CD4-positive, alpha-beta memory T cell (primary cell): ENCODE measurements around the gene VRK2. TPM values are rescaled to one million over a fixed set of nuclear protein-coding genes. Genes with fewer than 3 reads are reported as not detected.

Source experiments
- CTCF ChIA-PET: fragments of 350-600 bp; sonication (Branson Sonifier 250); formaldehyde crosslinking; loops from one replicate; lab custom pipeline; 2021; ENCODE audit warnings: inconsistent platforms; ENCODE audit not compliant: partially characterized antibody; lab: Charles Lee
- POLR2A ChIA-PET: fragments of 350-600 bp; sonication (Branson Sonifier 250); formaldehyde crosslinking; loops from one replicate; lab custom pipeline; 2021; ENCODE audit not compliant: partially characterized antibody; lab: Charles Lee
- DNase-seq, 5 donors: peaks; one replicate each; pipeline versions ENCODE4 v3.0.0 to v3.0.0-alpha.2; 2020 to 2022; ENCODE audit warnings: mixed read lengths in 1 of 5
- H3K27ac ChIP-seq: one replicate; pipeline ENCODE4 v1.7.0; 2013; ENCODE audit warnings: low read depth, low read length
- H3K27me3 ChIP-seq: 2 replicates; pipeline ENCODE4 v1.7.0; 2013; ENCODE audit warnings: mild to moderate bottlenecking, low read length, moderate library complexity; ENCODE audit not compliant: insufficient read depth
- H3K36me3 ChIP-seq: 2 replicates; pipeline ENCODE4 v1.7.0; 2013; ENCODE audit warnings: mild to moderate bottlenecking, low read length, moderate library complexity; ENCODE audit not compliant: insufficient read depth
- H3K4me1 ChIP-seq: 2 replicates; pipeline ENCODE4 v1.7.0; 2013; ENCODE audit warnings: mild to moderate bottlenecking, low read length, moderate library complexity; ENCODE audit not compliant: insufficient read depth
- H3K4me3 ChIP-seq, 2 donors: one replicate each; pipeline ENCODE4 v1.7.0; 2013; ENCODE audit warnings: low read length in 2 of 2, mild to moderate bottlenecking in 1 of 2
- H3K9me3 ChIP-seq, 2 donors: one replicate each; pipeline ENCODE4 v1.7.0; 2013; ENCODE audit warnings: low read length in 2 of 2, control low read depth in 1 of 2; ENCODE audit not compliant: control insufficient read depth in 1 of 2
- H3K27ac Mint-ChIP-seq, 7 donors: one replicate each; pipeline ENCODE4 v1.8.0; 2020 to 2021; ENCODE audit warnings: mixed read lengths in 7 of 7, mild to moderate bottlenecking in 6 of 7, inconsistent platforms in 3 of 7, moderate library complexity in 3 of 7
- H3K27me3 Mint-ChIP-seq, 2 donors: one replicate each; pipeline ENCODE4 v1.8.0; 2020 to 2021; ENCODE audit warnings: mixed read lengths in 2 of 2
- H3K36me3 Mint-ChIP-seq, 2 donors: one replicate each; pipeline ENCODE4 v1.8.0; 2020 to 2021; ENCODE audit warnings: mixed read lengths in 2 of 2, inconsistent platforms in 1 of 2, mild to moderate bottlenecking in 1 of 2
- H3K4me1 Mint-ChIP-seq, 4 donors: one replicate each; pipeline ENCODE4 v1.8.0; 2020 to 2021; ENCODE audit warnings: mixed read lengths in 4 of 4, mild to moderate bottlenecking in 1 of 4
- H3K4me3 Mint-ChIP-seq, 8 donors: one replicate each; pipeline ENCODE4 v1.8.0; 2020 to 2021; ENCODE audit warnings: mixed read lengths in 8 of 8, mild to moderate bottlenecking in 7 of 8, moderate library complexity in 6 of 8, inconsistent platforms in 3 of 8
- H3K9me3 Mint-ChIP-seq, 8 donors: one replicate each; pipeline ENCODE4 v1.8.0; 2020 to 2021; ENCODE audit warnings: mixed read lengths in 8 of 8, mild to moderate bottlenecking in 5 of 8, inconsistent platforms in 3 of 8, moderate library complexity in 1 of 8
- intact Hi-C: fragments of 100-400 bp; cut with micrococcal nuclease; formaldehyde crosslinking; loops from one replicate; pipeline ENCODE4 v1.15.1; 2023
- polyA plus RNA-seq, 2 donors: library from polyadenylated mRNA; unstranded; fragments of 300-500 nt; fragmentation: Illumina TruSeq; gene quantifications; one replicate each; pipeline ENCODE4 v1.2.3, GENCODE V29; 2021
- total RNA-seq, 2 experiments: library from RNA; stranded (reverse); gene quantifications; one replicate each; pipeline ENCODE4 v1.2.3, GENCODE V29; 2021

VRK2 gene
- total and polyA plus RNA-seq, 4 experiments from 2014 or later = 15.5 to 21.4 (median 18.7) TPM

DNA sequence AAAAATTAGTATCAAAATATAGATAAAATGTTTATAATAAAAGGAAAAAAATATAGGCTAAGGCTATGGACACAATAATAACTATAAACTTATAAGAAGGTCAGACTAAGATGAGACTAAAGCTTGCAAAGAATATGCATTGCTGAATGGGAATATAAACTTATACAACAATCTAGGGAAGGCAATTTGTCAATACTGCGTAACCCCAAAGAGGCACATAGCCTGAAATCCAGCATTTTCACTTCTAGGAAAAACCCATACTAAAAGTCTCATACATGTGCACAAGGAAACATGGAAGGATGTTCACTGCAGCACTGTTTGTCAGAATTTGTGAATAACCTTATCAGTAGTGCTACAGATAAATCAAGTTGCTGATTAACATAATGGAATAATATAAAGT, 149.1 kb downstream of the VRK2 start:
- DNase-seq = no peak
- CTCF ChIA-PET = no interaction called here
- H3K9me3 Mint-ChIP-seq = no peaks in the 10 kb centered on the region
- H3K4me1 Mint-ChIP-seq = no peaks in the 10 kb centered on the region
- H3K36me3 Mint-ChIP-seq = peaks cover 0 to 2% of the 10 kb centered on the region in 2 donors
- Histone ChIP-seq H3K36me3 (no peaks in the 10 kb centered on the region), H3K27me3 (no peaks in the 10 kb centered on the region), H3K9me3 (no peaks in the 10 kb centered on the region), H3K4me1 (no peaks in the 10 kb centered on the region), H3K4me3 (no peak overlapping the region), H3K27ac (no peak overlapping the region)
- intact Hi-C loops = no loop called here
- no peaks in the 10 kb centered on the region for H3K27me3 Mint-ChIP-seq
- no peak overlapping the region for H3K27ac Mint-ChIP-seq
- H3K4me3 Mint-ChIP-seq = no peak overlapping the region
- POLR2A ChIA-PET = no interaction called here

DNA sequence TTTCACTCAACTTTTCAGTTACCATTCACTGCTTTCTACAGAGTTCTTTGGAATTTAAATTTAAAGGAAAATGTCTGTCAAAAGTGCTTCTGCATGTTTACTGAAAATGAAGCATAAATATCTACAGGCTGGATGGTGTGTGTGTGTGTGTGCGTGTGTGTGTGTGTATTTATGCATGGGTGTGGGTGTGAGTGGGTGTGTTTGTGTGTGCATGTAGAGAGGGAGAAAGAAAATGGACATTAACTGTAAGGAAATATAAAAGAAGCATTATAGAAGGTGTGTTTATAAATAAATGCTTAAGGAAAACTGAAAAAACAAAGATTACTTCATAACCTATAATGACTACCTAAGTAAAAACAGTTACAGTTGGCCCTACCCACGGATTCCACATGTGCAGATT, 151.3 kb downstream of the VRK2 start:
- Mint-ChIP-seq H3K4me1 (no peaks in the 10 kb centered on the region), H3K9me3 (no peaks in the 10 kb centered on the region), H3K36me3 (peaks cover 0 to 2% of the 10 kb centered on the region in 2 donors), H3K27ac (no peak overlapping the region), H3K27me3 (no peaks in the 10 kb centered on the region), H3K4me3 (no peak overlapping the region)
- Histone ChIP-seq H3K27ac (no peak overlapping the region), H3K36me3 (no peaks in the 10 kb centered on the region), H3K9me3 (no peaks in the 10 kb centered on the region), H3K4me1 (no peaks in the 10 kb centered on the region), H3K4me3 (no peak overlapping the region), H3K27me3 (no peaks in the 10 kb centered on the region)
- ChIA-PET POLR2A (no interaction called here), CTCF (no interaction called here)
- intact Hi-C loops = no loop called here
- DNase-seq = no peak

DNA sequence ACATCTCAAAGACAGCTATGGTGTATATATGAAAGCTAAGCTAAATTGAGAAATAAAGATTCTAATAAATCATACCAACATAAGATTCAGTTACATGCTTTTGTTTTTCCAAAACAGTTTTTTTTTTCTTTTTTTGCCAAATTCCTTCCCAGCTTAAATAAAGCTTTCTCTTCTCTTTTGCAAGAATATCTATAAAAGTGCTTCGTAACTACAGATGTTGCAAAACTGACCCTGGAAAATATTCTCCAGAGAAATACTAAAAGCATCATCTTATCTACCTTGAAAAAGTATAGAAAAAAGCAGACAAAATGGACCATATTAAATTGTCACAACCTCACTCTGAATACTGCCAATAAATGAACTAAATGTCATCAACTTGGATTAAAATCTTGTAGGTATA, 155.8 kb downstream of the VRK2 start:
- Histone ChIP-seq H3K27ac (no peak overlapping the region), H3K36me3 (no peaks in the 10 kb centered on the region), H3K4me3 (no peak overlapping the region), H3K4me1 (no peaks in the 10 kb centered on the region), H3K27me3 (no peaks in the 10 kb centered on the region), H3K9me3 (no peaks in the 10 kb centered on the region)
- peaks cover 0 to 5% of the 10 kb centered on the region in 2 donors for H3K36me3 Mint-ChIP-seq
- intact Hi-C loops = no loop called here
- H3K4me3 Mint-ChIP-seq = no peak overlapping the region
- no peaks in the 10 kb centered on the region for H3K4me1 Mint-ChIP-seq
- no peaks in the 10 kb centered on the region for H3K9me3 Mint-ChIP-seq
- ChIA-PET CTCF (interaction anchor here (0.7 kb wide), 1 partner anchor 11 kb away, joined by 3 read pairs; no protein-coding TSS in a partner anchor), POLR2A (no interaction called here)
- no peak overlapping the region for H3K27ac Mint-ChIP-seq
- DNase-seq = no peak
- no peaks in the 10 kb centered on the region for H3K27me3 Mint-ChIP-seq

DNA sequence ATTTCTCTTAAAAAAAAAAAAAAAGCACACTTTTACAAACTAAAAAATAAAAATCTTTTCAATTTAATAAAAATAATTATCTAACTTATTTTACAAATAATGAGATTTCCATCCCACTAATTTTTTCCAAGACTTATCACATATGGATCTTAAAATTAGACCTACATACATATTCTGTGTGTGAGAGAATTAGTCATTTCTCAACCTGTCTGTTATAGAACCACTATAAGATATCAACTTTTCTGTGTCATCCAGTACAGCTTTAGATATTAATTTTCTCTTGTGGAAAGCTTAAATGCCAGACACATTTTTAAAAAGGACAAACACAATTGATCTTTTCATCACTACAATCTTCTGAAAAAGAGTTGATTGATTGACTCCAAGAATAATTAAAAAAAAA, 156.4 kb downstream of the VRK2 start:
- CTCF ChIA-PET = interaction anchor here (0.7 kb wide), 1 partner anchor 10 kb away, joined by 3 read pairs; no protein-coding TSS in a partner anchor
- H3K27ac Mint-ChIP-seq = no peak overlapping the region
- DNase-seq = no peak
- H3K36me3 Mint-ChIP-seq = peaks cover 0 to 5% of the 10 kb centered on the region in 2 donors
- Histone ChIP-seq H3K9me3 (no peaks in the 10 kb centered on the region), H3K27ac (no peak overlapping the region), H3K27me3 (no peaks in the 10 kb centered on the region), H3K4me3 (no peak overlapping the region), H3K36me3 (no peaks in the 10 kb centered on the region), H3K4me1 (no peaks in the 10 kb centered on the region)
- H3K4me1 Mint-ChIP-seq = no peaks in the 10 kb centered on the region
- no peaks in the 10 kb centered on the region for H3K9me3 Mint-ChIP-seq
- intact Hi-C loops = no loop called here
- H3K4me3 Mint-ChIP-seq = no peak overlapping the region
- POLR2A ChIA-PET = no interaction called here
- H3K27me3 Mint-ChIP-seq = no peaks in the 10 kb centered on the region

DNA sequence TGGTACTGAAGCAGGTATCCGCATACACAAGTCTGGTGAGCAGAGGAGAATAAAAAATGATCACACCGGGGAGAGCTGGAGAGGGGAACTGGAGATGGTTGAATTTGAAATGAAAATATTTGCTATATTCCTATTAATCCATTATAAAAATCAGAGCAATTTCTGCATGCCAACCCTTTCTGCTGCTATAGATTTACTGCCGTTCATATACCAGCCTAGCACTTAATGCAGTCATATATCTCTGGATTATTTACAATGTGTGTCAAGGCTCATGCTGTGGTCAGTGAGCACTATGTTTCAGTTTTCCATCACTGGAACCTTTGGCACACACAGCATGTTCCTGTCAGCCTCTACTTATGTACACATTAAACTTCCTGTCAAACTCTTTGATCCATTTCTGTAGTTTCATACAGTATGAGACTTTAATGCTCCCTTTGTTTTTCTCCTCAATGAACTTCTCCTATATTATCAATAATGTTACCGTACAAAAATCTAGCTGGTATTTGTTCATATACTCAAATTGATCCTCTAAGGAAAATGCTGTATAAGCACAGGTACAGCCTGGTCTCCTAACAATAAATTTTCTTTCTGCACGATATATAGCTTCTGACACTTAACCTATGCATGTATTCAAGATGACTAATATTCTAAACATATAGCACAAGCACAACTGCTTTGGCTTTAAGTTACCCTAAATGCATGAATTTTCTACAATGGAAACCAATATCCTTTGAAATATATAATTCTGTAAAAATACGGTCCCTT, 157.8 kb downstream of the VRK2 start:
- H3K4me1 Mint-ChIP-seq = no peaks in the 10 kb centered on the region
- H3K27ac Mint-ChIP-seq = no peak overlapping the region
- Histone ChIP-seq H3K9me3 (no peaks in the 10 kb centered on the region), H3K36me3 (no peaks in the 10 kb centered on the region), H3K4me3 (no peak overlapping the region), H3K27me3 (no peaks in the 10 kb centered on the region), H3K4me1 (no peaks in the 10 kb centered on the region), H3K27ac (no peak overlapping the region)
- CTCF ChIA-PET = no interaction called here
- intact Hi-C loops = no loop called here
- H3K36me3 Mint-ChIP-seq = peaks cover 0 to 5% of the 10 kb centered on the region in 2 donors
- peaks cover 0 to under 1% (median 0%) of the 10 kb centered on the region in 8 donors for H3K9me3 Mint-ChIP-seq
- no peak overlapping the region for H3K4me3 Mint-ChIP-seq
- no peak for DNase-seq
- no peaks in the 10 kb centered on the region for H3K27me3 Mint-ChIP-seq
- POLR2A ChIA-PET = no interaction called here

DNA sequence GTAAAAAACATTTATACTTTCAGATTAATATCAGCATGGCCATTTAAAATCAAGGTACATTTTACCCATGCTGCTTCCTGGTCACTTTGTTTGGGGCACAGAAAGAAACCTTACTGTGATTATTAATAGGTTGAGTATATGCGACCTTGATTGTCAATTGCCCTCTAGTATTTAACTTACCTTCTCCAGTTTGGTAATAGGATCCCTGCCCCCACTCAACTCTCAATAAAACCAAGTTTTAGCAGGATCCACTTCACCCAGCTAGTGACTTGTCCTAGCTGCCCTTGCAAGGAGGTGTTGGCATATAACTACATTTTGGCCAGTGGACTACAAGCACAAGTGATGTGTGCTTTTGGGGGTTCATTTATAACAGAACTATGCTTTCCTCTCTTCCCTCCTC, 160.2 kb downstream of the VRK2 start:
- Mint-ChIP-seq H3K4me1 (no peaks in the 10 kb centered on the region), H3K27me3 (no peaks in the 10 kb centered on the region), H3K36me3 (peaks cover 9 to 26% of the 10 kb centered on the region in 2 donors), H3K4me3 (no peak overlapping the region), H3K27ac (no peak overlapping the region), H3K9me3 (peaks cover 2 to 18% (median 9%) of the 10 kb centered on the region in 8 donors)
- no peaks in the 10 kb centered on the region for H3K36me3 ChIP-seq
- POLR2A ChIA-PET = no interaction called here
- H3K4me3 ChIP-seq = no peak overlapping the region
- no peaks in the 10 kb centered on the region for H3K4me1 ChIP-seq
- no peaks in the 10 kb centered on the region for H3K9me3 ChIP-seq
- CTCF ChIA-PET = no interaction called here
- DNase-seq = no peak
- intact Hi-C loops = no loop called here
- no peak overlapping the region for H3K27ac ChIP-seq
- no peaks in the 10 kb centered on the region for H3K27me3 ChIP-seq

DNA sequence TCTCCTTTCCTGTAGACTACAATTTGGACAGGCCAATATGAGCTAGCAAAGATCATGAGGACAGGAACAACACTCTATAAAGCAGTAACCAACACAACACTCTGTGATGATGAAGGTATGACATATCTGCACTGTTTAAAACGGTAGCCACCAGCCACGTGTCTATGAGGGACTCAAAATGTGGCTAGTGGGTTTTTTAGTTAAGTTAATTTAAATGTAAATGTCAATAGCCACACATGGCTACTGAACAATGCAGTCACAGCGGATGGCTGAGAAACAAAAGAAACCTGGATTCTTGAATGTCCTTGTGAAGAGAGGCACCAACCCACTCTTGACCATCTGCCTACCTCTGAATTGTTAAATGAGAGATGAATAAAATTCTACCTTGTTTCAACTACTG, 160.6 kb downstream of the VRK2 start:
- H3K36me3 Mint-ChIP-seq = peaks cover 12 to 30% of the 10 kb centered on the region in 2 donors
- Histone ChIP-seq H3K27me3 (no peaks in the 10 kb centered on the region), H3K9me3 (no peaks in the 10 kb centered on the region), H3K4me3 (no peak overlapping the region), H3K4me1 (no peaks in the 10 kb centered on the region), H3K27ac (no peak overlapping the region), H3K36me3 (no peaks in the 10 kb centered on the region)
- no peak overlapping the region for H3K27ac Mint-ChIP-seq
- DNase-seq = no peak
- no peak overlapping the region for H3K4me3 Mint-ChIP-seq
- CTCF ChIA-PET = no interaction called here
- POLR2A ChIA-PET = no interaction called here
- H3K9me3 Mint-ChIP-seq = peaks cover 2 to 21% (median 11%) of the 10 kb centered on the region in 8 donors
- intact Hi-C loops = no loop called here
- H3K27me3 Mint-ChIP-seq = no peaks in the 10 kb centered on the region
- no peaks in the 10 kb centered on the region for H3K4me1 Mint-ChIP-seq
